Umbilical cord (tissue), 2 donors: Measurements from ENCODE around the gene KIAA1958. TPM values are rescaled to one million over a fixed set of nuclear protein-coding genes. Genes with fewer than 3 reads are reported as not detected.

Experiments
- DNase-seq: peaks from one replicate; pipeline ENCODE4 v3.0.0-alpha.2; 2015; ENCODE audit warnings: low spot score
- total RNA-seq: library from RNA; depleted of rRNA; stranded (reverse); fragments of >200 nt; gene quantifications from one replicate; pipeline ENCODE4 v1.2.3, GENCODE V29; 2014; ENCODE audit warnings: low replicate concordance; ENCODE audit not compliant: insufficient read depth

The KIAA1958 gene
- total RNA-seq, 1 donor from 2014 or later = 2.6 TPM

DNA sequence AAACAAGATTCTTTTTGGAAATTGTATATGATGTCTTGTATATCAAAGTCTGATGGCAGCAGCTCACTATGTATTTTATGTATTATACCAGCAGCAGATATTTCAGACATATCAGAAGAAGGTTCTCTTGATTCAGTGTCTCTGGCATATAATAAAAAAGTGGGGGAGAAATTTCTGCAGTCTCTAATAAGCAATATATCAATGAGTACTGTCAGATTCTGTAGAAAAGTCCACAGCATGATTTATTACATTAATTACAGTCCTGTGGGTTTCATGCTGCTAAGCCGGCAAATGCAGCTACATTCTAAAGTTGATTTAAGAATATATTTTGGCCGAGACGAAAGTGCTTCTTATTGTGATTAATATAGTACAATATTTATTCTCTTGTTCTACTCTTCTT, 113.1 kb downstream of the KIAA1958 start:
- DNase-seq = no peak

DNA sequence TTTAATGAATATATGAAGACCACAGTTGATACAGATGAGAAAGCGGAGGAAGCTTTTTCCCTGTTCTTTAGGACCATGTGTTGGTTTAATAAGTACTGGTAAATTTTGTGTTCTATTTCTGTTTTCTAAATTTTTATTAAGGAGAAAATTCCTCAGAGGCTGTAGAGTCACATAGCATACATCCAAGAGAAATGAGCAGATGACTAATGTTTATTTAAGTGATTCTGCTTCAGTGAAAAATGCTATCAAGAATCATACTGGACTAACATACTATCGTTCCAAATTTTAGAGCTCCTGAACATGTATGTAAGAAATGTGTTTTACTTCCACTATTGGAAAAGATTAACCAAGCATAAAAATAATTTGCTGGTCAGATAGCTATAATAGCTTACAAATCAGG, 115.0 kb downstream of the KIAA1958 start:
- no peak for DNase-seq

GRCh38 chr9:112604790-112605189, 118.2 kb downstream of the KIAA1958 start:
- no peak for DNase-seq

GRCh38 chr9:112605518-112605917, 118.9 kb downstream of the KIAA1958 start:
- DNase-seq = no peak

DNA sequence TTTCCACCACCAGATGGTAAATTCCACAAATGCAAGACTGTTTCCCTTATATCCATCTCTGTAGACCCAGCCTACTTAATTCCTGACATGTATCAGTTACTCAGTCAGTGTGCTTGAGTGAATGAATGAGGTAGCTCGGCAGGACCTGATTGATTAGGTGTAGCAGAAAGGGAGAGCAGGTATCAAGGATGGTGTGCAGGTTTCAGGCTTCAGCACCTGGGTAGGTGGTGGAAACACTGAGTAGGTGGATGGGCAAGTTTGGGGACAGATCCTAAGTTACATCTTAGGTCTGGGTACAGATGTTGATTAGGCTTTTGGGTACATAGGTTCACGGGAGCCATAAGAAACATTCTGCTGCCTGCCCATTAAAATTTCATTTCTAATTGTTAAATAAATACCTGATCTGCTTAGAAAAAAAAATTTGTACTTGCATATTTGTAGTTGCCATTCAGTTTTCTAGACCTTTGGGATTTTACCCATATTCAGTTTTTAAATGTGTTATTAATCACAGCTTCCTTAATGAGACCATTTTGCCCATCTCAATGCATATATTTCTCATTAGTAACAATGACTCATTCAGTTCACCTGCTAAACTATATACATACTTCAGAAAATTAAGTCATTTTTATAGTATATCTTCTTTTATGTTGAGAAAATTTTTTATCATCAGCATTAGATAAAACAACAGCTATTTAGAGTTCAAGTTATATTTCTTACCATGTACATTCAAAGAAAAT, 119.5 kb downstream of the KIAA1958 start:
- DNase-seq = no peak

DNA sequence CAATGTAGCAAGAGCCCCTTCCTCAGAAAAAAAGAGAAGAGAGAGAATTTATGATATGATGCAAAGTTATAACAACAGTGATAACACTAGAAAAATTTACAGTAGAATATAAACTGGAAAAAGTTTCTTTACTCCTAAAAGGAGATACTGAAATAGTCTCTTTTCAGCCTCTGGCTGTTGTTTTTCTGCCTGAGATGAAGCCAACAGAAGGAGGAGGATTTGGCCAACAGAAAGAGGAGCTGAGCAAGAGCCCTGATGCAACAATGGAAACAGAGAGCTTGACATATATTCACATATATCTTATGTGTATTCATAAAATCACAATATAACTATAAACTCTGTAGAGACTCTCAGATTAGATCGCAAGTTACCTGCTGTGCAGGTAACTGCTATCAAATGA, 122.2 kb downstream of the KIAA1958 start:
- DNase-seq = no peak

DNA sequence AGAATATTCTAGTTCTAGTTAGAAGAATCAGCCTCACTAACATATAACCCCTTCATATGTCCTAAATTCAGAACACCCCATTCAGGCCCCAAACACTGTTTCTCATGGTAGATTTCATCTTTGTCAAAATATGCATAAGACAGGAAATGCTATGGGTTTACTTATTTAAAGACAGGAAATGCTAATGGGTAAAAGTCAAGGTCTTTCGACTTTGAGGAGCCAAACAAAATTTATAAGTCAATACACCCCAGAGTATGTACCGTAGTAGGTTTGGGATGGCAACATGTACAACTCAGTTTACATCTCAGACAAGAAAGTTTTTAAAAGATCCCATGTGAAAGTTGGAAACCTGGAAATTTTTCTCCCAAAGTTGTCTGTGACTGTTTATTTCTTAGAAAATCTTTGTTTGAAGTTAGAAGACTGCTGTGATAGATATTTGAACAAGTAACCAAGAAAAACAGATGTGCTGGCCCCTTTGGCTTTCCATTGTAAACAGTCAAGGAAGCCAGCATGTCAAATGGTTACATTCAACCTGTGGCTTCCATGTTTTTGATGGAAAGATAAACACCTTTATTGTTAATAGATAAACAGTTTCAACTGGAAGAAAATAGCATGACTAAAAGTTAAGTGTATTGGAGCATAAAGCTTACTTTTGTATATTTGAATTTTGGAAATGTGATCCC, 129.1 kb downstream of the KIAA1958 start:
- no peak for DNase-seq

DNA sequence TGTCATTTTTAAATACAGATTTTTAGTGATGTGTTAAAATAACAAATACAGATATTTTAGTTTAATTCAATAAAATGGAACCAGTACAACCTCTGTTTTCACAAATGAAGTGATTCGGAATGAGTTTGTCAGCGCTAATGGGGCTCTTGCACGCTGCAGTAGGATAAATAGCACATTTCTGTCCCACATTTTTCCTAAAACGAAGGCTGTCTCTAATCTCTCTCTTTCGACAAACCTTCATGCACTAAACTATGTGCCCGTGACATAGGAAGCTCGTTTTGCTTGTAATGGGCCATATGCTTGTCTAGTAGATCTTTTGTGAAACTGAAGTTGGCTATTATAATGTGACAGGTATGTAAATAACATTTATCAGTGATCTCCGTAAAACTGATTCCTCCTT, 130.7 kb downstream of the KIAA1958 start:
- no peak for DNase-seq

GRCh38 chr9:112618385-112619009, 131.9 kb downstream of the KIAA1958 start:
- no peak for DNase-seq

DNA sequence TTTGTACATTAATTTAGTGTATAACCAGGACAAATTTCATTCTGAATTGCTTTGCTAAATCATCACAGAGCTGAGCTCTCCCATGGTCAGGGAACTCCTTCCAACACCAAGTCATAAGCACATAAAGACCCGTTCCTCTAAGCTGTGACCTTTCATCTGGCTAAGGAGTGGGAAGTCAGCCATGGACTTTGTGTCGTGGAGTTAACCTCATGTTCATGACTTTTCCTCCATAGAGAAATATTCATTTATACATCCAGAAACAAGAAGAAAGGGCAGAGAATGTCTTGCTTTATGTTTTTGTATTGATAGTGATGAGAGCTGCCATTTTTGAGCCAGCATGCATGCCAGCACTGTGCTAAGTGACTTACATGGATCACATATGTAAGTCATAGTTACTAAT, 133.8 kb downstream of the KIAA1958 start:
- peak; percentile 1 for DNase-seq

DNA sequence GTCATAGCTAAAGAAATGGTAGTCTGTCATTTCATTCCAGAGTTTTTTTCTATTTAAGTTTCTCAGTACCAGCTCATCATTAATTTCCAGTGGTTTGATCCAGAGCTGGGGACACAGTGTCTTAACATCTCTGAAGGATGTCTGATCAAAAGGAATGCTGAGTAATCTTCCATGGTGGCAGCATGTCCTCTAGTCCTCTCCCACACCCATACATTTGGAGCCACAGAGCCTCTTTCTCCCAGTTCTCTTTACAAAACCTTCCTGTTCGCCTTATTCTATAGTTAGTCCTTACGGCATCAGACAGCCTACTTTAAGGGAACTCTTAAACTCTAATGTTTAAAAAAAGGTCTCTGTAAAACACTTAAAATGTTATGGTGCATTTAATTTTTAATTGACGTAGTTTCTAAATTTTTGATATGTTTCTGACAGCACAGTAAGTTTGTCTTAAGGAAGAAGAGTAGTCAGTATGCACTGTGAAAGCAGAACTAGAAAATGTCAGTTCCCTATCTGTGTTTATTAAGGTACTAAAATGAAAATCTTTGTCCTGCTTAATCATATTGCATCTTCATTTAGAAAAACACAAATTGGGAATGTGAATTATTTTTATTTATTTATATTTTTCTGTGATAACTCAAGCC, 134.5 kb downstream of the KIAA1958 start:
- DNase-seq = no peak

DNA sequence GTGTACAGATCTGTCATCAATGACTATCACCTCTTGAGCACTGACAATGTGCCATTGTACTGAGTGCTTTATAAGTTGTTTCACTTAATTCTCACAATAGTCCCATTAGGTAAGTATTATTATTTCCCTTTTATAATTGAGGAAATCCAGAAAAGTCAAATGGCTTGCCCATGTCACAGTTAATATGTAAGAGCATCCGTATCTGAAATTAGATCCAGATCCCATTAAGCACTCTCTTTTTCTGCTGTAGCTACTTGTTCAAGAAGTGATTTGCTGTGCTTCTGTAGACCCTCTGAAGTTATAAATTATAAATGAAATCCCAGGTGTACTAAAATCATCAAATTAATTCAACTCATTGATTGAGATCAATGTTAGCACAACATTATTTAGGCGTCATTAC, 136.6 kb downstream of the KIAA1958 start:
- no peak for DNase-seq

- no peak for DNase-seq
Measured at GRCh38 chr9:112624711-112625707, 138.4 kb downstream of the KIAA1958 start.

DNA sequence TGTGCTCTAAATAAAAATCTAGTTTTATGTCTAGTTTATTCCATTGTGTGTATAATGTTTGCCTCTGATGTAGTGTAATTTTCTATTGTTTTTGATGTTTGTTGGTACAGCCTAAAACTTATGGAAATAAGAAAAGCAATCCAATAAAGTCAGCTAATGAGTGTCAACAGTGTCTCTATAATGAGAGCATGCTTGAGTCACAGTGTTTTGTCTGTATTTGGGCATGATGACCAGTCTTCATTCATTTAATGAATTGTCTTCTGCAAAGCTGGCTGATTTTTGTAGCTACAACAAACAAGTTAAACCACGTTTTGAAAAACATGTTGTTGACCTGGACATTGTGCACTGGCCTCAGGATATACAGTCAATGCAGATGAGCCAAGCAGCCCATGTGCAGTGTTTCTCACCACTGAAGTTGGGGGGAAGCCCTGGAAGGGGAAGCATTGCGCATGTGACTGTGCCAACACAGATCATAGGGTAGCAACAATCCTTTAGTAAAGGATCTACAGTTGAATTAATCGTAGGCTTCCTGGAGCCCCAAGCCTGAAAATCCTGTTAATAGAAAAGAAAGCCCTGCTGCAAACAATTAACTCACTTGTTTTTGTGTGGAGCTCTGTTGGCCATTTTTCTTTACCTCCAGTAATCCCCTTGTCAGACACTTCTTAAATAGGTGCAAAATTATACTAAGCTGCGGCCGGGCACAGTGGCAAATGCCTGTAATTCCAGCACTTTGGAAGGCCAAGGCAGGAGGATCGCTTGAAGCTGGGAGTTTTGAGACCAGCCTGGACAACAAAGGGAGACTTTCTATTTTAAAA, 143.3 kb downstream of the KIAA1958 start:
- no peak for DNase-seq

- peak; percentile 43 for DNase-seq
Measured at GRCh38 chr9:112631313-112632070, 144.9 kb downstream of the KIAA1958 start.

- no peak for DNase-seq
Measured at GRCh38 chr9:112640311-112640710, 153.7 kb downstream of the KIAA1958 start.

- DNase-seq = no peak
Measured at GRCh38 chr9:112642126-112642525, 155.5 kb downstream of the KIAA1958 start.

DNA sequence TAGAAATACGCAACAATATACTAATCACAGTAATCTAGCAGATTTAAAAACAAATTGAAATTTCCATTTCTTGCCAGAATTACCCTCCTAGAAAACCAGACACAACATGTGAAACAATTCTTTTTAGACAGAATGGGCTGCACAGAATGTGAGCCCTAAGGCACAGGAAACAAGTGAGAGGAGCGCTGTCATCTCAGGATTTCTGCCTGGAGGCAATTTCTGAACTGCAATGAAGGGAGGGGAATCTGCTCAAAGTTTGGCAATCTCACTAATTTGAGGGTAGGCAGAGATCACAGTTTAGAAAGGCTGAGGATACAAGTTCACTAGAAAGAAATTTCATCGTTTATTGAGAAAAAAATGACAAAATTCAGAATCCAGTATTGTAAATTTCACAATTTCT, 161.0 kb downstream of the KIAA1958 start:
- DNase-seq = no peak

DNA sequence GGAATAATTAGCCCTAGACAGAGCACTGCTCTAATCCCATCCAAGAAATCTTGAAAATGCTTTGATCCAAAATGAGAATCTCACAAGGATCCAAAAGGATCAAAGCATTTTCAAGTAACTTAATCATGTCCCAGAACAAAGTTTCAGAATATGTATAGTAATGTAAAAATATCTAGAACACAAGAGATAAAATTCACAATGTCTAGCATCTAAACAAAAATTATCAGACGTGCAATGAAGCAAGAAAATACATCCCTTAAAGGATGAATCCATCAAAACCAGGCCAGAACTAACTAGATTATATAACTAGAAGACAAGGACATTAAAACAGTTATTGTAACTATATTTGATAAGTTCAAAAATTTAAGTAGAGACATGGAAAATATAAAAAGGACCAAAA, 162.0 kb downstream of the KIAA1958 start:
- DNase-seq = no peak

DNA sequence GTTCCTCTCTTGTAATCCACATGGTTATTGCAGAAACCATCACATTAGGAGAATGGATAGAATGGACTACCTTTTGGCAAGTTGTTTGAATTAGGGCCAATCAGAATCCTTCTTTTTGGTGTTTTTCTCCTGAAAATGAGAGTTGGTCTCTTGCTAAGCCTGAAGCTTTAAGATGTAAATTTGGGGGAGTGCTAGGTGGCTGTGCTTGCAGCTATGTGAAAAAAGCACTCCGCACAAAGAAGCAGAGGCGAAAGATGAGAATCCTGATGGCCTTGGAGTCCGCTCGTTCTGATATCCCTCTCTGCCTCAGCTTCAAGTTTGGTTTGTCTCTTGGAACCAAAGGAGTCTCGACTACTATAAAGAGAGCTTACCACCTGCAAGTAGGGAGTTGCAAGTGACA, 167.7 kb downstream of the KIAA1958 start:
- DNase-seq = no peak
